22Rv1 (cell line): Measurements from ENCODE around the gene MAN2B2.

ENCODE experiments used
- H3K27ac ChIP-seq: fragments of 450-650 bp; 2 replicates; pipeline ENCODE4 v1.5.1; 2017
- CTCF ChIP-seq: fragments of 450-650 bp; IDR thresholded peaks from 2 replicates; pipeline ENCODE4 v1.5.1; 2017; ENCODE audit warnings: mild to moderate bottlenecking
- ZFX ChIP-seq: fragments of 450-650 bp; IDR thresholded peaks from 2 replicates; pipeline ENCODE4 v1.6.1; 2017; ENCODE audit warnings: antibody characterized with exemption, borderline replicate concordance

Gene MAN2B2

DNA sequence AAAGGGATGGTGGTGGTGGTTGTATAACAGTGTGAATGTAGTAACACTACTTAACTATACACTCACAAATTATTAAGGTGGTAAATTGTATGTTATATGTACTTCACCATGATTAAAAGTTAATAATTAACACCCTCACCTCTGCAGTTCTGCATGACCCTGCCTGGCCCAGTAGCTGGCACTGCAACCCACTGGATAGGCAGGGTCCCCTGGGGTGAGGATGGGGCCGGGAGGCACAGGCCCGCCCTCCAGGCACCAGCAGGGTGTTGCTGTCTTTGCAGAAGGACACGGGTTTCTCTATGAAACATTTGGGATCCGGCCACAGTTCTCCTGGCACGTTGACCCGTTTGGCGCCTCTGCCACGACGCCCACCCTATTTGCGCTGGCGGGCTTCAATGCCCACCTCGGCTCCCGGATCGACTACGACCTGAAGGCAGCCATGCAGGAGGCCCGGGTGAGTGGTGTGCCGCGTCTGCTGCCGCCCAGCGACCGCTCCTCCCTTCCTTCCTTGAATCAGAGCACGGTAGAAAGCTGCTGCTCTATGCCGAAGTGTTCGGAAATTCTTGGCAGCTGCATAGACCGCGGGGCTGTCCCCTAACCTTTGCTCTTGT lies 11.8 kb downstream of the MAN2B2 start:
- TF ChIP-seq CTCF (peak; percentile 30; the same call in 1 of the 2 replicates), ZFX (no peak)
- no peak overlapping the region for H3K27ac ChIP-seq

DNA sequence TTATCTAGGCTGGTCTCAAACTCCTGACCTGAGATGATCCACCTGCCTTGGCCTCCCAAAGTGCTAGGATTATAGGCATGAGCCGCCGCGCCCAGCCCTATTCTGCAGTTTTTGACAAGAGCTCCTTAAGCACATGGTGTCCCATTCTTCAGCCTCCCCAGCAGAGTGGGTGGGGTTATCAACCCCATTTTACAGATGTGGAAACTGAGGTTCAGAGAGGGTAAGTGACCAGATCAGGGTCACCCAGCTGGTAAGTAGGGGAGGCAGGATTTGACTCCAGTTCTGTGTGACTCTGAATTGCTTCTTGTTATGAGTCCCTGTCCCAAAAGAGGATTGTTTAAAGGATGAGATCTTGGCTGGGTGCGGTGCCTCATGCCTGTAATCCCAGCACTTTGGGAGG lies 14.5 kb downstream of the MAN2B2 start:
- H3K27ac ChIP-seq, result no peak overlapping the region
- no peak for TF ChIP-seq CTCF
- no peak for TF ChIP-seq ZFX

GRCh38 chr4:6591313-6591712 lies 16.3 kb downstream of the MAN2B2 start:
- TF ChIP-seq ZFX (no peak), CTCF (no peak)
- no peak overlapping the region for H3K27ac ChIP-seq

DNA sequence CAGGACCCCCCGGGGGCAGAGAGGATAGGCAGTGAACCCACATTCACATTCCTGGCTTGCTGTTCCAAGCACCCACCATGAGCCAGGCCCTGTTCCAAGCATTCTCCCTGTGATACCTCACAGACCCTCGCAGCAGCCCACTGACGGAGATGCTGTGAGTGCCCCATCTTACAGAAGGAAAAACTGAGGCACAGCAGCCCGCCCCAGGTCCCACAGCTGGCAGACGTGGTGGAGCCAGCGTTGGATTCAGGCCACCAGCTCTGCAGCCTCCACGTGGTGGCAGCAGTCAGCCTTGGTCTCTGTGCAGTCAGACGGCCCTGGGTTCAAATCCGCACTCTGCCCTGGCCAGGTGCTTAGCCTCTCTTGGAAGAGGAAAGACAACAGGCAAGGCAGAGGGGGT lies 16.8 kb downstream of the MAN2B2 start:
- H3K27ac ChIP-seq, result no peak overlapping the region
- TF ChIP-seq ZFX, result no peak
- peak; percentile 47 for TF ChIP-seq CTCF

- H3K27ac ChIP-seq, result no peak overlapping the region
- TF ChIP-seq CTCF, result no peak
These were observed 18.0 kb downstream of the MAN2B2 start for GRCh38 chr4:6592804-6593563.

- H3K27ac ChIP-seq, result no peak overlapping the region
- TF ChIP-seq CTCF (no peak), ZFX (no peak)
These were observed 19.4 kb downstream of the MAN2B2 start for GRCh38 chr4:6594341-6594740.

DNA sequence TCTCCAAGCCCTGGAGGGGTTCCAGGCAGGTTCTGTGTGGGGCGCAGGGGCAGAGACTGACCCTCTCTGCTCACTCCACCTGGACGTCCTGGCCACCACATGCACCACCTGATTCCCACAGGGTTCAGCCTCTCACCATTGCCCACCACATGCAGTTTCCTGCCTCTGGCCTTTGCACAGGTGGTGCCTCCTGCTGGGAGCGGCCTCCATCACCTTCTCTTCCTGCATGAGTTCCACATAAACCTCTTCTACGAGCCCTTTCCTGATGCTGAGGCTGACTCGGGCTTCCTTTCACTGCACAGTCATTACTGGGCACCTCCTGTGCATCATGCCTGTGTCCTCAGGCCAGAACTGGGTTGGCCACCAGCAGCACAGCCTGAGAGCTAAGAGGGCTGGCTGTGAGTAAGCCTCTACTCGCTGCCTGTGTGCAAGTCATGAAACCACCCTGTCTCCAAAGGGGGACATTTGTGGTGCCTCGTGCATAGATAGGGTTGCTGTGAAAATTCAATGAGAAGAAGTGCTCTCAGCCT lies 19.9 kb downstream of the MAN2B2 start:
- H3K27ac ChIP-seq, result no peak overlapping the region
- no peak for TF ChIP-seq CTCF
- TF ChIP-seq ZFX, result no peak
